Subcutaneous adipose tissue (tissue), 4 donors: ENCODE data around the gene DNAJC6. TPM values are rescaled to one million over a fixed set of nuclear protein-coding genes. Genes with fewer than 3 reads are reported as not detected.

ENCODE experiments used
- CTCF ChIP-seq: fragments of 450-650 bp; IDR thresholded peaks from one replicate; pipeline ENCODE4 v1.5.1; 2016; ENCODE audit warnings: low read depth, mild to moderate bottlenecking, control low read depth, antibody characterized with exemption, moderate library complexity
- total RNA-seq, 4 donors: library from RNA; depleted of rRNA; stranded (reverse); fragments of >200 nt; gene quantifications; one replicate each; pipeline ENCODE4 v1.1.0, GENCODE V29; 2016

DNAJC6 gene
- total RNA-seq, 4 donors from 2014 or later = 0.88 to 3.6 (median 2.0) TPM

GRCh38 chr1:65319754-65320153 lies 10.4 kb downstream of the DNAJC6 start:
- TF ChIP-seq CTCF = no peak

GRCh38 chr1:65321879-65322278 lies 12.5 kb downstream of the DNAJC6 start:
- no peak for TF ChIP-seq CTCF

- no peak for TF ChIP-seq CTCF
These were observed 13.9 kb downstream of the DNAJC6 start for GRCh38 chr1:65323246-65323645.

GRCh38 chr1:65330021-65330420 lies 20.7 kb downstream of the DNAJC6 start:
- no peak for TF ChIP-seq CTCF

- TF ChIP-seq CTCF = no peak
These were observed 21.5 kb downstream of the DNAJC6 start for GRCh38 chr1:65330822-65331221.

GRCh38 chr1:65332821-65333220 lies 23.5 kb downstream of the DNAJC6 start:
- TF ChIP-seq CTCF = no peak

GRCh38 chr1:65334081-65334480 lies 24.7 kb downstream of the DNAJC6 start:
- TF ChIP-seq CTCF = no peak
